ENCODE measurements around the gene SNED1.

SNED1 gene

DNA sequence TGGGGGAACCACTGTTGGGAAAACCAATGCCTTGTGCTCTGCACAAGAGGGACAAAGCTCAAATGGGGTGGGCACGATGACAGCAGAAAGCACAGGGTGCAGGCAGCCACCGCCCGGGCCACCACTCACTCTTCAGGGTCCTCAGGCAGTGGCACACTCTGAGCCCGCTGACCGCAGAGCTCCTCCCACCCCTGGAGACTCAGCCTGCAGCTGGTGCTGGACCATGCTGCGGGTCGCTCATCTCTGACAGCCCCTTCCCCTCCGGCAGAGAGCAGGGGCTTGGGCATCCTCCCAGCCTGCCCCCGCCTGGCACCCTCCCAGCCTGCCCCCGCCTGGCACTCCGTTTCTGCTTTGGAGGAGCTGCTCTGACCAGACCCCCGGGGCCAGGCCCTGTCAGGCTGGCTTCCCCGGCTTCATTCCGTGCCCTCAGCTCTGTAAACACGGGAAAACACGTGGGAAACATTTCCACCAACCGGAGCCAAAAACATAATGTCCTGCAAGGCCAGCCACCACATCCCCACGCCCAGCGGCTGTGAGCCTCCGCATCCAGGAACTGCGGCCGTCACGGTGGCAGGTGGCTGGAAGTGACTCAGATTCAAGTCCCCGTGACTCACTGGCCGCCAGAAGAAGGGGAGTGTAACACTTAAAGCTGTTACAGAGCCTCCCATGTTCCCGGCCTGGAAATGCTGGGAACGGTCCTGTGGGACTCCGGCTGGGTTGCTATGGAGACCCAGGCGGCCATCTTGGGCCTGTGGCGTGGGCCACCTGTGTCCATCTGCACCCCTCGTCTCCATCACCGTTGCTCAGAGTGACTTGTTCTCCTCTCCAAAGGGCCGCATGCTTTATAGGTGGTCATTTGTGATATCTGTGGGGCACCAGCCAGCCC lies 6.8 kb upstream of the SNED1 start:
- Histone ChIP-seq H3K4me3 (ENCODE audit: low read length) (peak overlapping the region; percentile 52), H3K9me3 (replicated peaks; ENCODE audit: low read length) (peaks cover 10% of the 10 kb centered on the region), H3K9ac (ENCODE audit: low read depth, low read length) (peak overlapping the region; percentile 56), H3K36me3 (ENCODE audit: insufficient read depth, low read length) (no peaks in the 10 kb centered on the region), H3K4me1 (ENCODE audit: control insufficient read depth, insufficient read depth, low read length) (peaks cover 45% of the 10 kb centered on the region), H3K27me3 (ENCODE audit: control insufficient read depth, insufficient read depth, low read length) (no peaks in the 10 kb centered on the region), H3K4me2 (ENCODE audit: low read length) (peak overlapping the region; percentile 64)

DNA sequence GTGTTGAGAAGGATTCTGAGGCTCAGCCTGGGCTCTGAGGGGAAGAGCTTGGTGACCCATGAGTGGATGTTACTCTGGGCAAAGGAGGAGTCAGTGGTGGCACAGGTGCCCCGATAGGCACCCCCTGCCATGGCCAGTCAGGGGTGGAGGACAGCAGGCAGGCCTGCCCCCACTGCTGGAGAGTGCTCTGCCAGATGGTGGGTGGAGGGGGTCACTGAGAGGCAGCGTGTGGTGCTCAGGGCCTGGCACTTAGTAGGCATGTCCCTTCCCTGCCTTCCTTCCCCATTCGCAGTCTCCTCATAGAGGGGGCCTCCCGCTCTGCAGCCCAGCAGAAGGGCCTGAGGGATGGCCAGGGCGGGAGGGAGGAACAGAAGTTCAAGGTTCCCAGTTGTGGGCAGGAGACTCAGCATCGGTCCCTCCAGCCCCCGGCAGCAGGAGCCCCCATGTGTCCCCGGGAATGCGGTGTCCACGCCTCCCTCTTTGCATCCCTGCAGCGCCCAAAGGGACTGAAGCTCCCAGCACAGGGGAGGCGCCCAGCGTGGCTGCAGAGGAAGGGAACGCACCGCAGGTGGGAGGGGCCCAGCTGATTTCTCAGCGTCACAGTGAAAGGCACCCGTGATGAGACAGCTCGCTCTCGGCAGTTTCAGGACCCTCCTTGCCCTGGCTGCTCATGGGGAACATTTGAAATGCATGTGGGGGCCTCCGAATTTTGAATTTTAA lies 5.7 kb upstream of the SNED1 start:
- Histone ChIP-seq H3K9me3 (replicated peaks; ENCODE audit: low read length) (peaks cover 10% of the 10 kb centered on the region), H3K4me1 (ENCODE audit: control insufficient read depth, insufficient read depth, low read length) (peaks cover 45% of the 10 kb centered on the region), H3K4me3 (ENCODE audit: low read length) (no peak overlapping the region), H3K4me2 (ENCODE audit: low read length) (no peak overlapping the region), H3K9ac (ENCODE audit: low read depth, low read length) (no peak overlapping the region), H3K36me3 (ENCODE audit: insufficient read depth, low read length) (no peaks in the 10 kb centered on the region), H3K27me3 (ENCODE audit: control insufficient read depth, insufficient read depth, low read length) (no peaks in the 10 kb centered on the region)

DNA sequence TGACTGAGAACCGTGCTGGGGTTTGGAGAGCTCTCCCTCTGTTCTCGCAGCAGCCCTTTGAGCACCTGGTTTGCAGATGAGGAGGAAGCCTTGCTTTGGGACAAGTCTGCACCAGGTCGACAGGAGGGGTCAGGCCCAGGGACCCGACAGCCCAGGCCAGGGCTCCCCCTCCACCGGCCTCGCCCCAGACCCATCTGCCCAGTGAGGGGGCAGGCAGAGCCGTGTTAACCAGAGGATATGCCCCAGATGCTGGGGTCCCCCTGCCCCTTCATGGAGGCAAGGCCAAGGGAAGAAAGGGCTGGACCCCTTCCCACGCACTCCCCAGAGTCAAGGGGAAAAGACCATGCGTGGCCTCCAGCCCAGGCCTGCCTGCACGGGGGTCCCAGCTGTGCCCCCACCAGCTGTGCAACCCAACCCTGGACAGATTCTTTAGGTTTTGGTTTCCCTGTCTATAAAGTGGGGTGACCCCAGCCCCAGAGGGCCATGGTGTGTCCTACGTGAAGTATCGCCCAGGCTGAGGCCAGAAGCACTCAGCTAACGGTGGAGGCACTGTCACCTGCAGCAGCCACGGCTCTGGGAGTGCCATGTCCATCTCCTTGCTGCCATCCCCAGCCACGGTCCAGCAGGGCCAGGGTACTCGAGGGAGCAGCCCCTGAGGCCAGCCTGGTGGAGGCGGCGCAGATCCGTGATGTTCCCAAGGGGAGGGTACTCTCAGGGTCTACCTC lies 4.8 kb upstream of the SNED1 start:
- H3K9me3 ChIP-seq (replicated peaks; ENCODE audit: low read length) = peaks cover 1% of the 10 kb centered on the region
- H3K4me3 ChIP-seq (ENCODE audit: low read length) = no peak overlapping the region
- H3K4me1 ChIP-seq (ENCODE audit: control insufficient read depth, insufficient read depth, low read length) = peaks cover 47% of the 10 kb centered on the region
- H3K4me2 ChIP-seq (ENCODE audit: low read length) = no peak overlapping the region
- no peaks in the 10 kb centered on the region for H3K36me3 ChIP-seq (ENCODE audit: insufficient read depth, low read length)
- H3K9ac ChIP-seq (ENCODE audit: low read depth, low read length) = no peak overlapping the region
- no peaks in the 10 kb centered on the region for H3K27me3 ChIP-seq (ENCODE audit: control insufficient read depth, insufficient read depth, low read length)

DNA sequence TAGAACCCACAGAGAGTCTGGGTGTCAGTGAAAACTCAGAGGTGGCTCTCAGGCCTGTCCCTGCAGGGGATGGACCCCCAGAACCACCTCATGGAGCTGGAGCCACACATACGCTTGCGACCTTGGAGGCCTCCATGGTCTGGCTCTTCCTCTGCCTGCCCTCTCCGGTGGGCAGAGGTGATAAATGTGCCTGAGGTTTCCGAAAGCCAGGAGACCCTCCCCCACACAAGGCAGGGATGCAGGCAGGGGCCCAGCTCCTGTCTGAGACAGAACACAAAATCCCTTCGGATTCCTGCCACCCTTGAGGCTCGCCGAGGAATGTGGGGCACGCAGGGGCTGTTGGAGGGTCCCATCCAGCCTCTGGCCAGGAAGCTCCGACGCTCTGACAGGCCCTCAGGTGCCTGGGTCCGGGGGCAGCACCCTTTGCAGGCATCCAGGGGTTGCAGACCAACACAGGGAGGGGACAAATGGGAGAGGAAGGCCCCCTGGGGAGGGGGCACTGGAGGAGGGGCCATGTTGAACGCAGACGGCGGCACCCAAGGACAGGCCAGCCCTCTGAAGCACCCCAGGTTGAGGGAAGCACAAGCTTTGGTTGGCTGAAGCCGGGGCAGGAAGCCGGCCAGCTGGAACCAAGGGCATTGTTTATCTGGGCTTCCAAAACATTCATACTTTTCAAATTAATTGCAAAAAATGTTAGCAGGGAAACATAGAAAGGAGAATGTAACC lies 4.1 kb upstream of the SNED1 start:
- H3K4me2 ChIP-seq (ENCODE audit: low read length) = no peak overlapping the region
- no peaks in the 10 kb centered on the region for H3K36me3 ChIP-seq (ENCODE audit: insufficient read depth, low read length)
- peaks cover 47% of the 10 kb centered on the region for H3K4me1 ChIP-seq (ENCODE audit: control insufficient read depth, insufficient read depth, low read length)
- no peaks in the 10 kb centered on the region for H3K9me3 ChIP-seq (replicated peaks; ENCODE audit: low read length)
- H3K27me3 ChIP-seq (ENCODE audit: control insufficient read depth, insufficient read depth, low read length) = no peaks in the 10 kb centered on the region
- no peak overlapping the region for H3K4me3 ChIP-seq (ENCODE audit: low read length)
- H3K9ac ChIP-seq (ENCODE audit: low read depth, low read length) = no peak overlapping the region

DNA sequence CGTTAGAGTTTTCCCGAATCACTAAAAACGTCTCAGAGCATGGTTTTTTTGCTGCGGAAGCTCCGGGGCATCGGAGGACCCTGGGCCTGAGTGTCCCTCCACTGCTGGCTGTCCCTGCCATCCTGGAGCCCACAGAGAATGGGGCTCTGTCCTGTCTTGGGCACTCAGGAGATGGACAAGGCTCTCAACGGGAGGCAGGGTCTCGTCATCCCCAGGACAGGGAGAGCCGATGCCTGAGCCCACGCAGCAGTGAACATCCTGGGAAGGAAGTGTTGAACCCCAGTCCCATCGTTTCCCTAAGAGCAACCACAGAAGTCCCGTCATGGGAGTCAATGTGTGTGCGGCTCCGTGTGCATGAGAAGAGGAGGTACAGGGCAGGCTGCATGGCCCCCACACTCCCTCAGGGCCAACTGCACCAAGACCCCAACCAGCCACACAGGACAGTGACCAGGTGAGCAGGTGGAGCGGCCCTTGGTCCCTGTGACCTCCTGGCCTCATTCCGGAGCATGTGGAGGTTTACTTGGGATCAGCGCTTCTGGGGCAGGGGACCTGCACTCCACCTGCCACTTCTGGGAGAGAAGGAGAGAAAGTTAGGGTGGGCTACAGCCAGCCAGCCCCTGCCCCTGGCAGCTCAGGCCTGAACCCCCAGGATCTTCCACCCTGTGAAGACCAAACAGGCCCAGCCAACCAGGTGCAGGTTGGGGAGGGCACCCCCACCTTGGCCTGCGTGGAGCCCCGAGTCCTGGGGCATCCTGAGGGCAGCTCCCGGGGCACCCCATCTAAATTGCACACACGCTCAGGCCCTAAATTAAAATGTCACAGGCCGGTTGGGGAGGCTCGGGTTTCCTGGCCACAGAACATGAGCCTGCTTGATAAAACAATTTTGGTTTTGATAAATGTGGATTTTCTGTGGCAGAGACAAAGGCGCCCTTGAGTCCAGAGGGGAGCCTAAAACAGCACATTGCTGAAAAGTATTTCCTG lies 3.1 kb upstream of the SNED1 start:
- no peak overlapping the region for H3K4me2 ChIP-seq (ENCODE audit: low read length)
- peaks cover 55% of the 10 kb centered on the region for H3K4me1 ChIP-seq (ENCODE audit: control insufficient read depth, insufficient read depth, low read length)
- no peaks in the 10 kb centered on the region for H3K9me3 ChIP-seq (replicated peaks; ENCODE audit: low read length)
- peaks cover 5% of the 10 kb centered on the region for H3K36me3 ChIP-seq (ENCODE audit: insufficient read depth, low read length)
- H3K27me3 ChIP-seq (ENCODE audit: control insufficient read depth, insufficient read depth, low read length) = no peaks in the 10 kb centered on the region
- no peak overlapping the region for H3K9ac ChIP-seq (ENCODE audit: low read depth, low read length)
- no peak overlapping the region for H3K4me3 ChIP-seq (ENCODE audit: low read length)

DNA sequence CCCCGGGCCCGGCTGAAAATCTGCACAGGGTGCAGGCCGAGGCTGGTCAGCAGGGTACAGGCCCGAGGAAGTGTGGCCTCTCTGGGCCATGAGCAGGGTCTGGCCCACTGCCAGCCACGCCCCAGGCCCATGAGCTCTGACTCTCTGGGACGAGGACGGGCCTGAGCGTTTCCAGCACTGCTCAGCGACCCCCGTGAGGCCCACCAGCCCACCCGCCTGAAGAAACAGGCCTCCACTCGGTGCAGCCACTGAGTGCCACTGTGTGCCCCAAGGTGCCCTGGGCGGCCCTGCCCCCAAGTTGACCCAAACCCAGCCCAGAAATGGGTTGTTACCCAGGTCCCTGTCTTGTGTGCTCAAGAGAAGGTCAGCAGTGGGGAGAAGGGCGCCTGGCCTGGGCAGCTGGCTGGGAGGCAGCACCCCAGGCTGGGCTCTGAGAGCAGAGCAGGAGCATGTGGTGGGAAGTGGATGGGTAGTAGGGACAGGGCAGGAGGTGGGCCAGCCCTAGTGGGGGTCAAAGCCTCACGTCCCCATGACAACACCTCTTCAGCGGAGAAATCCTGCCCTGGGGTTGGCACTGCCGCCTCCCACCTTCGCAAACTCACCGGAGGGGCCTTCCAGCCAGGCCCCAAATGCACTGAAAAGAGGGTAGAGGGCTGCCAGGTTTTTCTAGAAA lies 2.1 kb upstream of the SNED1 start:
- no peaks in the 10 kb centered on the region for H3K27me3 ChIP-seq (ENCODE audit: control insufficient read depth, insufficient read depth, low read length)
- H3K4me3 ChIP-seq (ENCODE audit: low read length) = no peak overlapping the region
- peaks cover 58% of the 10 kb centered on the region for H3K4me1 ChIP-seq (ENCODE audit: control insufficient read depth, insufficient read depth, low read length)
- H3K36me3 ChIP-seq (ENCODE audit: insufficient read depth, low read length) = peaks cover 13% of the 10 kb centered on the region
- H3K9ac ChIP-seq (ENCODE audit: low read depth, low read length) = no peak overlapping the region
- no peak overlapping the region for H3K4me2 ChIP-seq (ENCODE audit: low read length)
- no peaks in the 10 kb centered on the region for H3K9me3 ChIP-seq (replicated peaks; ENCODE audit: low read length)

DNA sequence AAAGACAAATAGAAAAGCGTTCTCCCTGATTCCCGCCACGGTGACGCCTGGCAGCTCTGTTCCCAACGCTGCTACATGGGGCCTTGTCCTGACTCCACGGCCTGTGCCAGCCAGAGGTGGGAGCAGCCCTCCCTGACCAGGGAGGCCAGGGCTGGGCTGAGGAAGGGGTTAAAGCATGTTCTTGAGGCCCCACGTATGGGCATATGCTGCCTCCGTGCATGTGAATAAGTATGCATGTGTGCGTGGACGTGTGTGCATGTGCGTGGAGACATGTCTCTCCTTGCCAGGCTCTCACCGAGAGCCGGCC lies 1.6 kb upstream of the SNED1 start:
- peak overlapping the region; percentile 43 for H3K4me2 ChIP-seq (ENCODE audit: low read length)
- H3K27me3 ChIP-seq (ENCODE audit: control insufficient read depth, insufficient read depth, low read length) = no peaks in the 10 kb centered on the region
- peaks cover 18% of the 10 kb centered on the region for H3K36me3 ChIP-seq (ENCODE audit: insufficient read depth, low read length)
- peak overlapping the region; percentile 20 for H3K4me3 ChIP-seq (ENCODE audit: low read length)
- peaks cover 58% of the 10 kb centered on the region for H3K4me1 ChIP-seq (ENCODE audit: control insufficient read depth, insufficient read depth, low read length)
- H3K9ac ChIP-seq (ENCODE audit: low read depth, low read length) = peak overlapping the region; percentile 13
- no peaks in the 10 kb centered on the region for H3K9me3 ChIP-seq (replicated peaks; ENCODE audit: low read length)

DNA sequence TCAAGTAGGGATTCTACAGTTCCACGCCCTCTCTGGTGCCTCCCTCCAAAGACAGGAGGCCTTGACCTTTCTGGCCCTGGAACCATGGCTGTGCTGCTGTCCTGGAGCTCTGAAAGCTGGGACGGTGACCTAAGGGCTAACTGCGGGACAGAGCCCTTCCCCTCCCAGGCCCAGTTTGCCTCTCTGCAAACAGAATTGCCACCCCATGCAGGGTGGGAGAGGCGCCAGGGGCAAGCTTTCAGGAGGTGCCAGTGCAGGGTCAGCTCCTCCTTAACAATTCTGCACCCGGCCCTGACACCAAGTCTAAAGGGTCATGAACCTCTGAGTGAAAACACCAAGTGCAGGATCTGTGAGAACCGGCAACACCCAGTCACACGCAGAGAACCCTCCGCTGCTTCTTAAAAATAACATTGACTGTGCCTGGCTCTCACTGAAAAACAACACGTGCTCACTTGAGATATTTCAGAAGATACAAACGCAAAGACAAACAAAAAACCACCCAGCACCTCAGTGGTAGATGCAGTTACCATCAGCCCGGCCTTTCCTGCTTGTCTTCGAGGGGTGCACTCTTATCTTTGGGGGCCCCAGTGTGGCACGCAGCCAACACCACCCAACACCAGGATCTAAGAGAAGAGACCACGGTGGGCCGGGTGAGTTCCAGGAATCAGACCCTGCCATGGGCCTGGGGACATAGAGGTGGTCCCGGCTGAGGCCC lies 1.1 kb upstream of the SNED1 start:
- Histone ChIP-seq H3K4me3 (ENCODE audit: low read length) (peak overlapping the region; percentile 89), H3K4me1 (ENCODE audit: control insufficient read depth, insufficient read depth, low read length) (peaks cover 58% of the 10 kb centered on the region), H3K9me3 (replicated peaks; ENCODE audit: low read length) (no peaks in the 10 kb centered on the region), H3K4me2 (ENCODE audit: low read length) (peak overlapping the region; percentile 98), H3K27me3 (ENCODE audit: control insufficient read depth, insufficient read depth, low read length) (no peaks in the 10 kb centered on the region), H3K9ac (ENCODE audit: low read depth, low read length) (peak overlapping the region; percentile 85), H3K36me3 (ENCODE audit: insufficient read depth, low read length) (peaks cover 22% of the 10 kb centered on the region)

DNA sequence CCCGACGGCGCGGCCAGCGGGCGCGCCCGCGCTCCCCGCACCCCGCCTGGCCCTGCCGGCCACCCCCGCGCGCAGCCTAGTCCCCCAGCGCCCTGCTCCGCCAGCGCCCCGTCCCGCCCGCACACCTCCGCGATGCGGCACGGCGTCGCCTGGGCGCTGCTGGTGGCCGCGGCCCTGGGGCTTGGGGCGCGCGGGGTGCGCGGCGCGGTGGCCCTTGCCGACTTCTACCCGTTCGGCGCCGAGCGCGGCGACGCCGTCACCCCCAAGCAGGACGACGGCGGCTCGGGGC lies 232 bp downstream of the SNED1 start:
- Histone ChIP-seq H3K4me3 (ENCODE audit: low read length) (peak overlapping the region; percentile 89), H3K4me1 (ENCODE audit: control insufficient read depth, insufficient read depth, low read length) (peaks cover 54% of the 10 kb centered on the region), H3K4me2 (ENCODE audit: low read length) (peak overlapping the region; percentile 98)

More for the DNA sequence above, 232 bp downstream of the SNED1 start:
- H3K9ac ChIP-seq (ENCODE audit: low read depth, low read length) = peak overlapping the region; percentile 85
- H3K36me3 ChIP-seq (ENCODE audit: insufficient read depth, low read length) = peaks cover 31% of the 10 kb centered on the region
- no peaks in the 10 kb centered on the region for H3K27me3 ChIP-seq (ENCODE audit: control insufficient read depth, insufficient read depth, low read length)
- peaks cover 3% of the 10 kb centered on the region for H3K9me3 ChIP-seq (replicated peaks; ENCODE audit: low read length)

Measured in skeletal muscle satellite cell (primary cell).